Suprapubic skin (tissue), 4 donors: Measurements from ENCODE around the gene ERCC3.

Experiments used
- CTCF ChIP-seq, 2 donors: fragments of 200-600 bp in 1 of 2; fragments of 450-650 bp in 1 of 2; sonication (generic) in 1 of 2; IDR thresholded peaks; one replicate each; pipeline ENCODE4 v1.5.1; 2016 to 2019; ENCODE audit warnings: antibody characterized with exemption in 2 of 2, mild to moderate bottlenecking in 1 of 2, moderate library complexity in 1 of 2
- EP300 ChIP-seq: sonication (generic); formaldehyde crosslinking; IDR thresholded peaks from one replicate; pipeline ENCODE4 v1.6.1; 2017; ENCODE audit warnings: antibody characterized with exemption
- POLR2A ChIP-seq, 2 donors: fragments of 450-650 bp; IDR thresholded peaks; one replicate each; pipeline ENCODE4 v1.6.1; 2017; ENCODE audit warnings: antibody characterized with exemption in 2 of 2, mild to moderate bottlenecking in 2 of 2, moderate library complexity in 2 of 2
- POLR2AphosphoS5 ChIP-seq, 3 donors: sonication (generic); formaldehyde crosslinking; IDR thresholded peaks; one replicate each; pipeline ENCODE4 v1.6.1; 2017; ENCODE audit warnings: antibody characterized with exemption in 3 of 3

GRCh38 chr2:127225186-127225960 lies 68.6 kb downstream of the ERCC3 start:
- no peak for TF ChIP-seq CTCF (IDR thresholded peaks at IDR 0.05)
- no peak for TF ChIP-seq POLR2AphosphoS5 (IDR thresholded peaks at IDR 0.05)
- TF ChIP-seq POLR2A (IDR thresholded peaks at IDR 0.05): no peak
- TF ChIP-seq EP300: no peak
